Loucy (cell line): ENCODE measurements around the gene MARCHF2.

ENCODE experiments used
- H2AFZ ChIP-seq: fragments of 200-600 bp; sonication (generic); 2 replicates; pipeline ENCODE4 v1.6.0; 2016; ENCODE audit warnings: antibody characterized with exemption, mild to moderate bottlenecking, low read length, moderate library complexity
- H3F3A ChIP-seq: fragments of 200-600 bp; 2 replicates; pipeline ENCODE4 v1.6.0; 2016; ENCODE audit warnings: antibody characterized with exemption, low read depth, mild to moderate bottlenecking
- H3K27me3 ChIP-seq: fragments of 200-600 bp; sonication (generic); 2 replicates; pipeline ENCODE4 v1.6.1; 2014; ENCODE audit warnings: low read length, mild to moderate bottlenecking; ENCODE audit not compliant: insufficient read depth, poor library complexity, severe bottlenecking
- H3K36me3 ChIP-seq: fragments of 200-600 bp; sonication (generic); 2 replicates; pipeline ENCODE4 v1.6.1; 2016; ENCODE audit warnings: low read length; ENCODE audit not compliant: insufficient read depth
- H3K4me1 ChIP-seq: fragments of 200-600 bp; sonication (generic); 2 replicates; pipeline ENCODE4 v1.5.1; 2014; ENCODE audit warnings: low read length, mild to moderate bottlenecking; ENCODE audit not compliant: insufficient read depth, poor library complexity, severe bottlenecking
- H3K4me2 ChIP-seq: fragments of 200-600 bp; sonication (generic); 2 replicates; pipeline ENCODE4 v1.6.0; 2014; ENCODE audit warnings: antibody characterized with exemption, low read length, low read depth, mild to moderate bottlenecking; ENCODE audit not compliant: poor library complexity, severe bottlenecking
- H3K4me3 ChIP-seq: fragments of 200-600 bp; sonication (generic); 2 replicates; pipeline ENCODE4 v1.5.1; 2014; ENCODE audit warnings: low read length, mild to moderate bottlenecking, mixed read lengths; ENCODE audit not compliant: poor library complexity, severe bottlenecking
- H3K79me2 ChIP-seq: fragments of 200-600 bp; sonication (generic); 2 replicates; pipeline ENCODE4 v1.6.1; 2014; ENCODE audit warnings: low read length; ENCODE audit not compliant: insufficient read depth
- H3K9ac ChIP-seq: fragments of 200-600 bp; sonication (generic); 2 replicates; pipeline ENCODE4 v1.6.0; 2014; ENCODE audit warnings: mild to moderate bottlenecking, low read depth, low read length, moderate library complexity; ENCODE audit not compliant: poor library complexity, severe bottlenecking
- H3K9me2 ChIP-seq: fragments of 200-600 bp; sonication (generic); replicated peaks from 2 replicates; pipeline ENCODE4 v1.6.1; 2016; ENCODE audit warnings: low read depth, low read length, mixed read lengths
- H3K9me3 ChIP-seq: fragments of 200-600 bp; sonication (generic); 2 replicates; pipeline ENCODE4 v1.6.1; 2014; ENCODE audit warnings: mild to moderate bottlenecking, antibody characterized with exemption, low read length, low read depth; ENCODE audit not compliant: insufficient read depth
- H4K20me1 ChIP-seq: fragments of 200-600 bp; sonication (generic); 2 replicates; pipeline ENCODE4 v1.6.0; 2014; ENCODE audit warnings: antibody characterized with exemption, low read length, mild to moderate bottlenecking; ENCODE audit not compliant: insufficient read depth, poor library complexity, severe bottlenecking
- EZH2phosphoT487 ChIP-seq: fragments of 200-600 bp; IDR thresholded peaks from 2 replicates; pipeline ENCODE4 v1.6.1; 2018; ENCODE audit warnings: antibody characterized with exemption, mild to moderate bottlenecking, moderate library complexity, borderline replicate concordance
- TF ChIP-seq, protein P1 (sequence below): fragments of 200-600 bp; sonication (generic); conservative IDR thresholded peaks from 2 replicates; pipeline ENCODE4 v1.5.1; 2014; ENCODE audit warnings: mild to moderate bottlenecking, antibody characterized with exemption, low read length

Gene MARCHF2

GRCh38 chr19:8399681-8400188 is 13.4 kb upstream of the MARCHF2 start:
- no peak overlapping the region for H2AFZ ChIP-seq
- H3K4me1 ChIP-seq = peaks cover 5% of the 10 kb centered on the region
- H3K9me2 ChIP-seq = no peaks in the 10 kb centered on the region
- H3F3A ChIP-seq = no peaks in the 10 kb centered on the region
- TF ChIP-seq, protein P1, sequence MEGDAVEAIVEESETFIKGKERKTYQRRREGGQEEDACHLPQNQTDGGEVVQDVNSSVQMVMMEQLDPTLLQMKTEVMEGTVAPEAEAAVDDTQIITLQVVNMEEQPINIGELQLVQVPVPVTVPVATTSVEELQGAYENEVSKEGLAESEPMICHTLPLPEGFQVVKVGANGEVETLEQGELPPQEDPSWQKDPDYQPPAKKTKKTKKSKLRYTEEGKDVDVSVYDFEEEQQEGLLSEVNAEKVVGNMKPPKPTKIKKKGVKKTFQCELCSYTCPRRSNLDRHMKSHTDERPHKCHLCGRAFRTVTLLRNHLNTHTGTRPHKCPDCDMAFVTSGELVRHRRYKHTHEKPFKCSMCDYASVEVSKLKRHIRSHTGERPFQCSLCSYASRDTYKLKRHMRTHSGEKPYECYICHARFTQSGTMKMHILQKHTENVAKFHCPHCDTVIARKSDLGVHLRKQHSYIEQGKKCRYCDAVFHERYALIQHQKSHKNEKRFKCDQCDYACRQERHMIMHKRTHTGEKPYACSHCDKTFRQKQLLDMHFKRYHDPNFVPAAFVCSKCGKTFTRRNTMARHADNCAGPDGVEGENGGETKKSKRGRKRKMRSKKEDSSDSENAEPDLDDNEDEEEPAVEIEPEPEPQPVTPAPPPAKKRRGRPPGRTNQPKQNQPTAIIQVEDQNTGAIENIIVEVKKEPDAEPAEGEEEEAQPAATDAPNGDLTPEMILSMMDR = no peak
- TF ChIP-seq EZH2phosphoT487 = no peak
- H4K20me1 ChIP-seq = peaks cover 25% of the 10 kb centered on the region
- H3K9ac ChIP-seq = no peak overlapping the region
- no peak overlapping the region for H3K4me3 ChIP-seq
- peaks cover 48% of the 10 kb centered on the region for H3K79me2 ChIP-seq
- no peaks in the 10 kb centered on the region for H3K27me3 ChIP-seq
- no peak overlapping the region for H3K4me2 ChIP-seq
- H3K9me3 ChIP-seq = no peaks in the 10 kb centered on the region
- H3K36me3 ChIP-seq = peaks cover 31% of the 10 kb centered on the region; the same call in 1 of the 2 replicates

DNA sequence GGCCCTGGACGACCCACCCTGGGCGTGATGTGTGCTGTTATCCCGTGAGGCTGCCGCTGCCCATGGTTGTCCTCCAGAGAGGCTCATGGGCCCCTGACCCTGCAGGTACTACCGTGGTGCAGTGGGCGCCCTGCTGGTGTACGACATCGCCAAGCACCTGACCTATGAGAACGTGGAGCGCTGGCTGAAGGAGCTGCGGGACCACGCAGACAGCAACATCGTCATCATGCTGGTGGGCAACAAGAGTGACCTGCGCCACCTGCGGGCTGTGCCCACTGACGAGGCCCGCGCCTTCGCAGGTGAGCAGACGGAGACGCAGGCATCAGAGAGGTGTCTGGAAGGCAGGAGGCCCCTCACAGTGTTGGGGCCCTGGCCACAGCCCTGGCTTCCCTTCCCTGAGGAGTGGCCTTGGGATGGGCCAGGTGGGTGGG is 11.1 kb upstream of the MARCHF2 start:
- H3K9me2 ChIP-seq = no peaks in the 10 kb centered on the region
- no peak overlapping the region for H3K4me3 ChIP-seq
- H3K79me2 ChIP-seq = peaks cover 28% of the 10 kb centered on the region
- H3K9me3 ChIP-seq = no peaks in the 10 kb centered on the region
- no peak overlapping the region for H3K9ac ChIP-seq
- no peak overlapping the region for H3K4me2 ChIP-seq
- H4K20me1 ChIP-seq = peaks cover 7% of the 10 kb centered on the region
- no peaks in the 10 kb centered on the region for H3K4me1 ChIP-seq
- H3F3A ChIP-seq = no peaks in the 10 kb centered on the region
- peaks cover 36% of the 10 kb centered on the region; the same call in 1 of the 2 replicates for H3K36me3 ChIP-seq
- no peak overlapping the region for H2AFZ ChIP-seq
- H3K27me3 ChIP-seq = no peaks in the 10 kb centered on the region
- TF ChIP-seq, protein P1 = no peak
- no peak for TF ChIP-seq EZH2phosphoT487

GRCh38 chr19:8403098-8403819 is 9.8 kb upstream of the MARCHF2 start:
- Histone ChIP-seq H3K36me3 (peaks cover 36% of the 10 kb centered on the region; the same call in 1 of the 2 replicates), H3K9me3 (no peaks in the 10 kb centered on the region), H3K4me3 (no peak overlapping the region), H4K20me1 (no peaks in the 10 kb centered on the region), H3K9ac (no peak overlapping the region), H3K4me2 (no peak overlapping the region), H2AFZ (no peak overlapping the region), H3F3A (no peaks in the 10 kb centered on the region), H3K9me2 (no peaks in the 10 kb centered on the region), H3K27me3 (no peaks in the 10 kb centered on the region), H3K79me2 (peaks cover 15% of the 10 kb centered on the region; the same call in 1 of the 2 replicates), H3K4me1 (no peaks in the 10 kb centered on the region)
- TF ChIP-seq, protein P1 = no peak
- TF ChIP-seq EZH2phosphoT487 = no peak
